Colonic mucosa (tissue), 4 donors: Measurements from ENCODE around the gene STRC. TPM values are rescaled to one million over a fixed set of nuclear protein-coding genes. Genes with fewer than 3 reads are reported as not detected.
A peak's percentile ranks its signal among the peaks of the same experiment; 100 is the strongest.
"Not testable (repeated sequence)": the region's sequence is repeated elsewhere in the genome, so short reads cannot be mapped to it uniquely, and the experiment has no call there.

ENCODE experiments used
- DNase-seq: peaks from one replicate; pipeline ENCODE4 v3.0.0-alpha.2; 2020
- H3K27ac ChIP-seq: fragments of 200-600 bp; one replicate; pipeline ENCODE4 v1.8.0; 2021
- H3K27me3 ChIP-seq: fragments of 200-600 bp; one replicate; pipeline ENCODE4 v1.8.0; 2021
- H3K36me3 ChIP-seq: fragments of 200-600 bp; one replicate; pipeline ENCODE4 v1.8.0; 2021
- H3K4me1 ChIP-seq: fragments of 200-600 bp; one replicate; pipeline ENCODE4 v1.8.0; 2021; ENCODE audit warnings: mild to moderate bottlenecking
- H3K4me3 ChIP-seq: fragments of 200-600 bp; one replicate; pipeline ENCODE4 v1.8.0; 2021
- H3K9ac ChIP-seq, 2 donors: one replicate each; pipeline ENCODE4 v1.7.0; 2013; ENCODE audit warnings: control low read depth in 2 of 2, low read depth in 2 of 2, low read length in 2 of 2
- H3K9me3 ChIP-seq: fragments of 200-600 bp; one replicate; pipeline ENCODE4 v1.8.0; 2021
- intact Hi-C: fragments of 100-400 bp; cut with DNase I; formaldehyde crosslinking; loops from one replicate; pipeline ENCODE4 v1.14.1; 2022
- total RNA-seq, 2 donors: library from RNA; stranded (reverse); fragmentation: NEBNext Ultra II Directional in 1 of 2; extraction: Animal tissue kit (Norgen Biotek cat#: 25700) in 1 of 2; gene quantifications; one replicate each; pipeline ENCODE4 v1.2.1, GENCODE V29; 2021
- TF ChIP-seq, protein P1 (sequence below): fragments of 200-600 bp; IDR thresholded peaks from one replicate; pipeline ENCODE4 v1.8.0; 2022; ENCODE audit warnings: antibody characterized with exemption, mild to moderate bottlenecking
- donor health status: healthy.
- donor health status: DM: no; HTN: no; CAD: no.
- donor health status: DM: no; HTN: no; CAD: no.

Gene STRC
- total RNA-seq, 2 donors from 2014 or later = 0.74 to 1.1 TPM

DNA sequence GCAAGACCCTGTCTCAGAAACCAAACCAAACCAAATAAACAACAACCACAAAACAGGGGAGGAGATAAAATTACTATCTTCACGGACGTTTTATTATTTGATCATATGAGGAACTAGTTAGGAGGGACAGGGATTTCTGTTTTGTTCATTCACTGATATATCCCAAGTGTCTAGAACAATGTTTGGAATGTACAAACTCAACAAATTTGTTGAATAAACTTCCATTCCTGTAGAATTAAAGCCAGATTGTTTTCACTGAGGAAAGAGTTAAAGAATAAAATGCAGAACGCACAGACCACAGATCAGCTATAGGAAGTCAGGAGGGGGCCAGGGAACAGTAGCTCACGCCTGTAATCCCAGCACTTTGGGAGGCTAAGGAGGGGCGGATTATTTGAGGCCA is 6.5 kb upstream of the STRC start:
- TF ChIP-seq, protein P1, sequence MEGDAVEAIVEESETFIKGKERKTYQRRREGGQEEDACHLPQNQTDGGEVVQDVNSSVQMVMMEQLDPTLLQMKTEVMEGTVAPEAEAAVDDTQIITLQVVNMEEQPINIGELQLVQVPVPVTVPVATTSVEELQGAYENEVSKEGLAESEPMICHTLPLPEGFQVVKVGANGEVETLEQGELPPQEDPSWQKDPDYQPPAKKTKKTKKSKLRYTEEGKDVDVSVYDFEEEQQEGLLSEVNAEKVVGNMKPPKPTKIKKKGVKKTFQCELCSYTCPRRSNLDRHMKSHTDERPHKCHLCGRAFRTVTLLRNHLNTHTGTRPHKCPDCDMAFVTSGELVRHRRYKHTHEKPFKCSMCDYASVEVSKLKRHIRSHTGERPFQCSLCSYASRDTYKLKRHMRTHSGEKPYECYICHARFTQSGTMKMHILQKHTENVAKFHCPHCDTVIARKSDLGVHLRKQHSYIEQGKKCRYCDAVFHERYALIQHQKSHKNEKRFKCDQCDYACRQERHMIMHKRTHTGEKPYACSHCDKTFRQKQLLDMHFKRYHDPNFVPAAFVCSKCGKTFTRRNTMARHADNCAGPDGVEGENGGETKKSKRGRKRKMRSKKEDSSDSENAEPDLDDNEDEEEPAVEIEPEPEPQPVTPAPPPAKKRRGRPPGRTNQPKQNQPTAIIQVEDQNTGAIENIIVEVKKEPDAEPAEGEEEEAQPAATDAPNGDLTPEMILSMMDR = no peak
- H3K36me3 ChIP-seq = no peaks in the 10 kb centered on the region

DNA sequence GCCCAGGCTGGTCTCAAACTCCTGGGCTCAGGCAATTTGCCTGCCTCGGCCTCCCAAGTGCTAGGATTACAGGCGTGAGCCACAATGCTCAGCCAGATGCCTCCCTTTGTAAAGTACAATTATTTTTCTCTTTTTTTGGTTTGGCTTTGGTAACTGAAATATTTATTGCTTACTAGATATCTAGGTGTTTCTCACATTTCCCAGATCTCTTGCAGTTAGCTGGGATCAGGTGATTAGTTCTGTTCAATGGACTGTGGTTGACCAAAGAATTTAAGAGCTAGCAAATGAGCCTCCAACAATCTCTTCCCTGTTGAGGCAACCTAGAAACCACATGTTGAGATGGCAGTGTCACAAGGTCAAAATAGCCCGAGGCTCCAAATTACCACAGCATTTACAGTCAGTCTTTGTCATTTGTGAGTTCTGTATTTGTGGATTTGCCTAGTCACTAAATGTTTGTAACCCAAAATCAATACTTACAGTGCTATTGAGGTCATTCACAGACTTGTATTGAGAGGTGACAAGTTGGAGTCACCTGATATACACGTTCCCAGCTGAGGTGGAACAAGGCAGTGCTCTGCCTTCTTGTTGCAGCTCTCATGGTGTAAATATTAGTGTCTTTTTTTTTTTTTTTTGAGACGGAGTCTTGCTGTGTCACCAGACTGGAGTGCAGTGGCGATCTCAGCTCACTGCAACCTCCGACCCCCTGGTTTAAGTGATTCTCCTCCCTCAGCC is 3.6 kb upstream of the STRC start:
- H3K4me1 ChIP-seq, H3K27ac ChIP-seq, H3K36me3 ChIP-seq, DNase-seq, H3K9ac ChIP-seq, H3K9me3 ChIP-seq, intact Hi-C loops, H3K27me3 ChIP-seq, H3K4me3 ChIP-seq: not testable (repeated sequence)

More for the DNA sequence above, 6.5 kb upstream of the STRC start:
- Histone ChIP-seq H3K9ac (no peak overlapping the region), H3K9me3 (no peaks in the 10 kb centered on the region), H3K27ac (no peak overlapping the region), H3K4me3 (no peak overlapping the region), H3K27me3 (no peaks in the 10 kb centered on the region), H3K4me1 (no peaks in the 10 kb centered on the region)
- intact Hi-C loops = no loop called here
- DNase-seq = no peak

DNA sequence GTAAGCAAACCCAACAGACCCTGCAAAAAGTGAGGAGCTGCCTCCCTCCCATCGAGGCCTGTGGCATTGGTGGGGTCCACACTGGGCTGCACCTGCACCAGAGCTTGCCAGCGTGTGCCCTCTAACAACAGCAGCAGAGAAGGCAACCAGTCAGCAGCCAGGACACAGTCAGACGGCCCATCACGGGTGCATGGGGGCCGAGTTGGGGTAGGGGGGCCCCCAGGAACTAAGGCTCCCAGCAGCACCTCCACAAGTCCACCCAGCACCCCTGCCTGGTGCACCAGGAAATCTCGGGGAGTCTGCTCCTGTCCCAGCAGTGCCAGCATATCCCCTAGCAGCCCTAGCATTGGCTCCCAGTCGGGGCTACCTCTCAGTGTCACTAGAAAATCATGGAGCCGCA is 850 bp downstream of the STRC start:
- H3K4me3 ChIP-seq, H3K4me1 ChIP-seq, DNase-seq, H3K9ac ChIP-seq, H3K9me3 ChIP-seq, intact Hi-C loops, H3K27ac ChIP-seq, H3K27me3 ChIP-seq, H3K36me3 ChIP-seq: not testable (repeated sequence)

DNA sequence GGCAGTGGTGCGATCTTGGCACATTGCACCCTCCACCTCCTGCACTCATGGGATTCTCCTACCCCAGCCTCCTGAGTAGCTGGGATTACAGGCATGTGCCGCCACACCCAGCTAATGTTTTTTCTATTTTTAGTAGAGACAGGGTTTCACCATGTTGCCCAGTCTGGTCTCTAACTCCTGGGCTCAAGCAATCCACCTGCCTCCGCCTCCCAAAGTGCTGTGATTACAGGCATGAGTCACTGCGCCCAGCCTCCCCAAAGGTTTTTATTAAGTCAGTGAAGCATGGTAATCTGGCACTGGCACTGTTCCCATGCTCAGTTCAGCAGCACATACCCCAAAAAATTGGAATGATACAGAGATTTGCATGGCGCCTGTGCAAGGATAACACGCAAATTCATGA is 16.4 kb downstream of the STRC start:
- H3K9ac ChIP-seq, H3K4me1 ChIP-seq, intact Hi-C loops, H3K36me3 ChIP-seq, H3K27me3 ChIP-seq, H3K9me3 ChIP-seq, H3K4me3 ChIP-seq, H3K27ac ChIP-seq: not testable (repeated sequence)
- peak; percentile 32 for DNase-seq

DNA sequence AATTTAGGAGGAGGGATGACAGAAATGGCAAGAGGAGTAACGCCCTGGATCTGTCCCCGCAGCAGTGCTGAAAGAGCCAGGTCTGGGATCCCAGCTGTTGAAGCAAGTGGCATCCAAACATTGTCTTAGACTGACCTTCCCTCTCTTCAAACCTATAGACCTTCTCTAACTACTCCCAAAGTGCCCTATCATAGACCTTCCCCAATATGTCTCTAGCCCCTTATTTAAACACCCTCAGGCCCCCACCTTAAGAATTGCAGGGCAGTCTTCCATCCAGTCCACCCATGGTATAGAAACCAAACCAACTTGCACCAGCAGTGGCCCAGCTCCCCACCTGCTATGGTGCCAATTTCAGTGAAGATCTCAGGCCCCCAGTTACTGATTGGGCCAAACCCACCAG is 18.4 kb downstream of the STRC start:
- H3K9me3 ChIP-seq, H3K27ac ChIP-seq, intact Hi-C loops, DNase-seq, H3K4me1 ChIP-seq, H3K9ac ChIP-seq, H3K4me3 ChIP-seq, H3K36me3 ChIP-seq, H3K27me3 ChIP-seq: not testable (repeated sequence)

DNA sequence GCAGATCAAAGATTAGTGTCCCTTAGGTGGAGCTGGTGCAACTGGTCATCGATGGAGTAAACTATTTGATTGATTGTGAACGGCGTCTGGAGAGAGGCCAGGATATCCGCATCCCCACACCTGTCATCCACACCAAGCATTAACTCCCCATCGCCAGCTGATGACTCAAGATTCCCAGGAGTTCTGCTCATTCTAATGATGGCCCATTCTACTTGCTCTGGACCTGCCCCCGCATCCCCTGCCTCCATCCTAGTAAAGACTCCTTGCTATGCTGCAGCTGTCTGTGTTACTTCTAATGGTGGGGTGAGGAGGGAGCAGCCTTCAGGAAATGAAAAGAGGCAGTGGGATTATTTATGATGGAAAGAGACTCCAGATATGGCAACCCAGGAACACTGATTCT is 19.5 kb downstream of the STRC start:
- H3K27ac ChIP-seq, H3K4me3 ChIP-seq, DNase-seq, intact Hi-C loops, H3K27me3 ChIP-seq, H3K9ac ChIP-seq, H3K9me3 ChIP-seq, H3K36me3 ChIP-seq, H3K4me1 ChIP-seq: not testable (repeated sequence)

DNA sequence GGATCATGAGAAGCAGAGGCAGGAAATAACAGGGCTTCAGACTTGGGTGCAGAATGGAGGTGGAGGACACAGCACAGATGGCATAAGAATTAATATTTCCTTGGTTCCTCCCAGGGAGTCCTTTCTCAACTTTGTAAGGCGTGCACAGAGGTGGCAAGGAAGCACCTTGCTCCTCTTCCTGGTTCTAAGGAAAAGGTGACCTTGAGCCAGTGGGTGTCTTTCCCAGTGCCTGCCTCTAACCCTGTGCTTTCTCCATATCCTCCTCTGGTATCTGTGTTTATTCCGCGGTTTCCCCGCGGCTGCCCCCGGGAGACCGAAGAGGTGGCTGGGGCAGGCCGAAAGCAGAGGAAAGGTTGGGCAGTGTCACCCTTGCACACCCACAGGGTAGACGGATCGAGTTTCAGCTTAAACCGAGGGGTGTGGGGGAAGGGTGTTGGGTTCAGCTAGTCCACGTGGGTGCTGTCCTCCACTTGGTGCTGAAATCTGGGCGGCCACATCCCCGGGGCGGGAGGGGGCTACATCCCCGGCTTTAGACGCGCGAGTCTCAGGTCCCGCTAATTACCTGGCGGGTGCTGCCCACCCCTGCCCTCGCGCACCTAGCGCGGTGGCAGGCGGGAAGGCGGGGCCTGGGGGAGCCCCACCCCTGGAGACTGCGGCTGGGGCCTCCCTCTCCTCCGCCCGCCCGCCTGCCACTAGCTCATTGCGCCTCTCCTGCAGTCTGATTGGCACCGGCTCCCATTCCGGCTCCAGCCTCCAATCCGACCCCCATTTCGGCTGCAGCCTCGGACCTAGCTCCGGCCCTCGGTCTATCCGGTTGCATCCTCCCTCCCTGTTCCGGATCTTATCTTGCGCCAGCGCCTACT is 25.0 kb downstream of the STRC start, which contains the start of gene CKMT1B:
TSS of gene CKMT1B (plus strand) at position 700 of the 863 bp plus-strand sequence. CDS start 192 bp downstream, outside the sequence.
- H3K4me1 ChIP-seq, H3K27me3 ChIP-seq, H3K9me3 ChIP-seq, H3K27ac ChIP-seq, DNase-seq, H3K4me3 ChIP-seq, H3K36me3 ChIP-seq, intact Hi-C loops, H3K9ac ChIP-seq: not testable (repeated sequence)

DNA sequence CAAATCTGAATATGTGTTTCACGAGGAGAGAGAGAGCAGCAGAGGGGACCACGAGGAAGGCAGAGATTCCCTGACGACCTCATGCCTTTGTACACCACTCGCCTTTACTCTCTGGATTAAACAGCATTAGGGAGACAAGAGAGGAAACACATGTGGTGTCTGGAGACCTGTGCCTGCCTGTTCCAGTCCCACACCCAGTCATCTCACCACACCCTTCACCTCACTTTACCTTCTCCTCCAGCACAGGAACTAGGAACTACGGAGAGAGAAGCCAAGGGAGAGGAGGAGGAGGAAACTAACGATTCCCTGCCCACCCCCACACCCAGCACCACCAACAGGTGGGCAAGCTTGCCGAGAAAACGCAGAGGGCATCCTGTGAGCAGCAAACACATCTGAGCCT is 25.8 kb downstream of the STRC start:
- H3K9ac ChIP-seq, H3K4me1 ChIP-seq, H3K9me3 ChIP-seq, intact Hi-C loops, H3K4me3 ChIP-seq, H3K27me3 ChIP-seq, DNase-seq, H3K27ac ChIP-seq, H3K36me3 ChIP-seq: not testable (repeated sequence)

DNA sequence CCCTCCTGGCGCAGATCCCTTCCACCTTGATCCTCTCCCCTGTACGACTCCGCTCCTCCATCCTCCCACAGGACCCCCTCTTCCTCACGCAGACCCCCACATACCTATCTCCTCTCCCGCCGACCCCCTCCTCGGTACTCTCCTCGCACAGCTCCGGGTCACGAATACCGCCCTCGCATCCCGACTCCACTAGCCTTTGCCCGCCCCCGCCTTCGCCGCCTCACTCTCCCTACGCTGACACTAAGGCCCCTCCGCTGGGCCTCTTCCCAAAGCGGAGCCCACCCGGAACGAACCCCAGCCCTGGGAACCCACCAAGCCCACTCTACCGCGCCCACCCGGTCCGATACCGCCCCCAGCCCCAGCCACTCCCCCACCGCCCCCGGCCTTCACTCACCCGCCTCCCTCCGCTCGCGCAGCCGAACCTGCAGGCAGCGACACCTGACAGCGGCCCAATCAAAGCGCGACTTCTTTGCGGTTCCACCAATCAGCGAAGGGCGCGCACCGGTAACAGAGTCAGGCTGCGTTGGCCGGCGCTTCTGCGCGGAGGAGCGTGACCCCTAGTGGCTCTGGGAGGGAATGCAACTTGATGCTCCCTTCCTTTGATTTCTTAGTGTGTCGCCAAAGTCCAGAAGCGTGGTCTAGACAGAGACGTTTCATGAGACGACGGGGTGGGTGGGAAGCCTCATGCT is 28.7 kb downstream of the STRC start, which contains the start of gene PPIP5K1:
TSS of gene PPIP5K1 (minus strand) at position 431 of the 689 bp plus-strand sequence. CDS start 5,704 bp downstream, outside the sequence.
- H3K27me3 ChIP-seq, H3K9me3 ChIP-seq, H3K27ac ChIP-seq, H3K4me1 ChIP-seq, H3K36me3 ChIP-seq, H3K9ac ChIP-seq, intact Hi-C loops, DNase-seq, H3K4me3 ChIP-seq: not testable (repeated sequence)

DNA sequence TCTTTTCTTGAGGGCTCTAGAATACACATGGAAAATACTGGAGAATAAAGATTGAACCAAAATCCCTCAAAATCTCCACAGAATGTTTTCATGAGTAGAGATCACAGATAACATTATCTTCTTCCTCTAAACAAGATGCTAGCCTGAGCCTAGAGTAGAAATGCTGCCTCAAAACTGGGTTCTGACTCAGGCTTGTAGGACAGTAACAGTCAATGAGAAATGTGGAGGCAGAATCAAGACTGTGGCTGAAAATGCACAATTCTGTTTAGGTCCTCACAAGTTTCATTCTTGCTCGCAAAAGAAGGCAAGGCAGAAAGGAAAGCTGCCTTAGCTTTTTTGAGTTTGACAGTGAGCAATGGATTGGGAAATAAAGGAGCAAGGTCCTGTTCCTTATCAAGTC is 44.0 kb downstream of the STRC start:
- intact Hi-C loops, H3K4me1 ChIP-seq: not testable (repeated sequence)

DNA sequence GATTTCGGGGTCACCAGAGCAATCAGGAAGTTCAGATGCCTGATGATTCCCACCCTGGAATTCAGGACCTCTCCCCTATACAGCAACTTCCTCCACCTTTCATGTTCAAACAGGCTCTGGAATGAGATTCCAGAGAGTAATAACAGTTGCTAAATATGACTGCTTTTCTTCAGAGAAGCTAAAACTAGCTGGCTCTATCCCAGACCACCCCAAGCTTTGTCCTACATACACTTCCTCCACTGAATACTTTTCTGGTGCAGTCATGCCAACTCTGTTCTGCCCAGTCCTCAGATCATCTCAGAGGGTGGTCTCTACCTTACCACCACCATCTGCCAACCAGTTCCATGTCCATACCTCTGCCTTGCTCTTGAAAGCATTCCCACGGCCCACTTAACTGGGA is 52.0 kb downstream of the STRC start:
- intact Hi-C loops, H3K9me3 ChIP-seq, H3K9ac ChIP-seq, H3K36me3 ChIP-seq, DNase-seq, H3K27me3 ChIP-seq, H3K4me3 ChIP-seq, H3K4me1 ChIP-seq, H3K27ac ChIP-seq: not testable (repeated sequence)

More for the DNA sequence above, 44.0 kb downstream of the STRC start:
- H3K36me3 ChIP-seq, H3K9ac ChIP-seq, H3K4me3 ChIP-seq, H3K27ac ChIP-seq, DNase-seq, H3K9me3 ChIP-seq, H3K27me3 ChIP-seq: not testable (repeated sequence)

DNA sequence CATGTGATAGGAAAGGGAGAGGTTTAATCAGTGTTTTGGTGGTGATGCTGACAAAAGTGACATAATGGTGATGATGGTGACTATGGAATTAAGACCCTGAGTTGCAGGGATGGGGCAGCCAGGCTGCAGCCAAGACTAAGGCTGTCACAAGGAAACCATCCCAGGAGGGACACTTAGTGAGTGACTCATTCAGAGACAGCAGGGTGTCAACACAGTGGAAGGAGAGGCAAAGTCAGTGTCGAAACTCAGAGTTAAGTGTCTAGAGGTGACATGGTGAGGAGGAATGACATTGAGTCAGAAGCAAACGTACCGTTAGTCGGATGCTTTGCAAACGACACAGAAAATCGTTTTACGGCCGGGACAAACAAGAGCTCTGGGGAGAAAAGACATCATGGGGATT is 54.8 kb downstream of the STRC start:
- H3K27me3 ChIP-seq, H3K4me3 ChIP-seq, DNase-seq, intact Hi-C loops, H3K9me3 ChIP-seq, H3K27ac ChIP-seq, H3K4me1 ChIP-seq, H3K36me3 ChIP-seq, H3K9ac ChIP-seq: not testable (repeated sequence)
